Caki2 (cell line): ENCODE data around the gene TCF7. TPM values are rescaled to one million over a fixed set of nuclear protein-coding genes. Genes with fewer than 3 reads are reported as not detected.

Experiments used
- DNase-seq: peaks from one replicate; pipeline ENCODE4 v3.0.0-alpha.2; 2015; ENCODE audit warnings: low read depth
- in situ Hi-C: cut with HindIII; loops from 2 replicates; pipeline ENCODE4 v1.10.0; 2016; ENCODE audit warnings: low sequenced_read_pairs, low pct_unique_long_range_greater_than_20kb, mixed read lengths
- total RNA-seq: library from RNA; depleted of rRNA; stranded (reverse); fragments of >200 nt; shearing (Covaris generic); gene quantifications from 2 replicates; pipeline ENCODE4 v1.2.3, GENCODE V29; 2014; ENCODE audit warnings: low replicate concordance

Gene TCF7
- total RNA-seq, 1 experiment from 2014 or later = 2.5 TPM

GRCh38 chr5:134138416-134139376 lies 24.2 kb downstream of the TCF7 start:
- peak; percentile 36 for DNase-seq
- in situ Hi-C loops = no loop called here

GRCh38 chr5:134139377-134139851 lies 24.9 kb downstream of the TCF7 start:
- no peak for DNase-seq
- in situ Hi-C loops = no loop called here

- in situ Hi-C loops = no loop called here
- no peak for DNase-seq
Measured at GRCh38 chr5:134139891-134140469, 25.5 kb downstream of the TCF7 start.

GRCh38 chr5:134140530-134141201 lies 26.2 kb downstream of the TCF7 start:
- peak; percentile 64 for DNase-seq
- in situ Hi-C loops = no loop called here

- no peak for DNase-seq
- in situ Hi-C loops = no loop called here
Measured at GRCh38 chr5:134141331-134142050, 27.0 kb downstream of the TCF7 start.

GRCh38 chr5:134142052-134142451 lies 27.6 kb downstream of the TCF7 start:
- in situ Hi-C loops = no loop called here
- DNase-seq = no peak

GRCh38 chr5:134142806-134143205 lies 28.3 kb downstream of the TCF7 start:
- in situ Hi-C loops = no loop called here
- no peak for DNase-seq

- in situ Hi-C loops = no loop called here
- DNase-seq = no peak
Measured at GRCh38 chr5:134143431-134143830, 28.9 kb downstream of the TCF7 start.

- in situ Hi-C loops = no loop called here
- no peak for DNase-seq
Measured at GRCh38 chr5:134143944-134144941, 29.8 kb downstream of the TCF7 start.

- DNase-seq = no peak
Measured at GRCh38 chr5:134145041-134145757, 30.7 kb downstream of the TCF7 start.

GRCh38 chr5:134145779-134146581 lies 31.5 kb downstream of the TCF7 start:
- peak; percentile 57 for DNase-seq
- in situ Hi-C loops = no loop called here

More at GRCh38 chr5:134145041-134145757, 30.7 kb downstream of the TCF7 start:
- in situ Hi-C loops = no loop called here

- DNase-seq = no peak
- in situ Hi-C loops = no loop called here
Measured at GRCh38 chr5:134146651-134147518, 32.4 kb downstream of the TCF7 start.

- in situ Hi-C loops = no loop called here
- DNase-seq = peak; percentile 35
Measured at GRCh38 chr5:134148316-134148715, 33.8 kb downstream of the TCF7 start.

- no peak for DNase-seq
- in situ Hi-C loops = no loop called here
Measured at GRCh38 chr5:134148986-134149539, 34.6 kb downstream of the TCF7 start.
